Measurements from ENCODE around the gene NALCN.

DNA sequence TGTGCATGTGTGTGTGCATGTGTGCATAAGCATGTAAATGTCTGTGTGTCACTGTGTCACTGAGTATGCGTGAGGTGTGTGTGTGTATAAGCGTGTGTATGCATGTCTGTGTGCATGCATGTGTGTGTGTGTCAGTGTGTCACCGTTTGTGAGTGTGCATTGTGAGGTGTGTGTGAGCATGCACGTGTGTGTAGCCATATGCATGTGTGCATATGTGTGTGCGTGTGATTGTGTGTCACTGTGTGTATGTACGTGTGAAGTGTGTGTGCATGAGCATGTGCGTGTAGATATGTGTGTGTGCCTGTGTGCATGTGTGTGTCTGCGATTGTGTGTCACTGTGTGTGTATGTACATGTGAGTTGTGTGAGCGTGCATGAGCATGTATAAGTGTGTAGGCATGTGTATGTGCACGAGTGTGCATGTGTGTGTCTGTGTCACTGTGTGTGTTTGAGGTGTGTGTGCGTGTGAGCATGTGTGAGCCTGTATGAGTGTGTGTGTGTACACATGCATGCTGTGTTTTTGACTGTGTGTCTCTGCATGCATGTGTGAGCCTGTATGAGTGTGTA lies 144.5 kb downstream of the NALCN start:
- TF ChIP-seq, protein P1, sequence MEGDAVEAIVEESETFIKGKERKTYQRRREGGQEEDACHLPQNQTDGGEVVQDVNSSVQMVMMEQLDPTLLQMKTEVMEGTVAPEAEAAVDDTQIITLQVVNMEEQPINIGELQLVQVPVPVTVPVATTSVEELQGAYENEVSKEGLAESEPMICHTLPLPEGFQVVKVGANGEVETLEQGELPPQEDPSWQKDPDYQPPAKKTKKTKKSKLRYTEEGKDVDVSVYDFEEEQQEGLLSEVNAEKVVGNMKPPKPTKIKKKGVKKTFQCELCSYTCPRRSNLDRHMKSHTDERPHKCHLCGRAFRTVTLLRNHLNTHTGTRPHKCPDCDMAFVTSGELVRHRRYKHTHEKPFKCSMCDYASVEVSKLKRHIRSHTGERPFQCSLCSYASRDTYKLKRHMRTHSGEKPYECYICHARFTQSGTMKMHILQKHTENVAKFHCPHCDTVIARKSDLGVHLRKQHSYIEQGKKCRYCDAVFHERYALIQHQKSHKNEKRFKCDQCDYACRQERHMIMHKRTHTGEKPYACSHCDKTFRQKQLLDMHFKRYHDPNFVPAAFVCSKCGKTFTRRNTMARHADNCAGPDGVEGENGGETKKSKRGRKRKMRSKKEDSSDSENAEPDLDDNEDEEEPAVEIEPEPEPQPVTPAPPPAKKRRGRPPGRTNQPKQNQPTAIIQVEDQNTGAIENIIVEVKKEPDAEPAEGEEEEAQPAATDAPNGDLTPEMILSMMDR (IDR thresholded peaks at IDR 0.05 in 4 of 5, conservative IDR thresholded peaks at IDR 0.05 in 1 of 5), result no peak
- no peak for TF ChIP-seq POLR2A (IDR thresholded peaks at IDR 0.05)

Data from gastrocnemius medialis (tissue), 4 donors.